Endothelial cell of umbilical vein (primary cell): ENCODE data around the gene MISP. TPM values are rescaled to one million over a fixed set of nuclear protein-coding genes. Genes with fewer than 3 reads are reported as not detected.

ENCODE experiments used
- BruUV-seq: library from RNA; stranded (reverse); fragments of 400-500 nt; replicated peaks from 2 replicates; lab custom pipeline; 2021; lab: Mats Ljungman, UMichigan
- CTCF ChIA-PET: fragments of 300-600, 350-600 bp; sonication (Branson Sonifier 250); formaldehyde crosslinking; loops from one replicate; lab custom pipeline; 2021; ENCODE audit warnings: antibody characterized with exemption, inconsistent platforms; lab: Charles Lee
- POLR2A ChIA-PET: fragments of 300-600, 350-600 bp; sonication (Branson Sonifier 250); formaldehyde crosslinking; loops from one replicate; lab custom pipeline; 2021; ENCODE audit warnings: antibody characterized with exemption, inconsistent platforms; lab: Charles Lee
- DNase-seq: peaks from one replicate; pipeline ENCODE4 v3.0.0-alpha.2; 2011; ENCODE audit warnings: low read depth, low spot score
- FAIRE-seq: peaks from 2 replicates; lab custom pipeline; 2011; peaks lifted over from hg19 to GRCh38; lab: Jason Lieb, UNC
- H2AFZ ChIP-seq: 2 replicates; pipeline ENCODE4 v1.6.0; 2012; ENCODE audit warnings: low read depth, low read length, control low read depth, inconsistent platforms
- H3K27ac ChIP-seq: 2 replicates; pipeline ENCODE4 v1.5.1; 2011; ENCODE audit warnings: low read depth, mild to moderate bottlenecking, control low read depth, low read length, moderate library complexity; ENCODE audit not compliant: insufficient read depth
- H3K27me3 ChIP-seq, 2 experiments: 2 replicates each; pipeline versions ENCODE4 v1.6.0 to v1.6.1; 2011; ENCODE audit warnings: low read length in 2 of 2, mixed read lengths in 1 of 2; ENCODE audit not compliant: control insufficient read depth in 2 of 2, insufficient read depth in 2 of 2
- H3K36me3 ChIP-seq, 2 experiments: 2 replicates in 1 of 2; 3 replicates in 1 of 2; pipeline ENCODE4 v1.5.1; 2011; ENCODE audit warnings: low read length in 2 of 2, mild to moderate bottlenecking in 1 of 2, moderate library complexity in 1 of 2; ENCODE audit not compliant: control insufficient read depth in 2 of 2, insufficient read depth in 2 of 2; ENCODE audit errors: extremely low read depth in 1 of 2
- H3K4me1 ChIP-seq: 3 replicates; pipeline ENCODE4 v1.5.1; 2011; ENCODE audit warnings: mild to moderate bottlenecking, low read length; ENCODE audit not compliant: control insufficient read depth, insufficient read depth; ENCODE audit errors: extremely low read depth
- H3K4me2 ChIP-seq: 2 replicates; pipeline ENCODE4 v1.6.1; 2011; ENCODE audit warnings: low read length, control low read depth, mixed read lengths; ENCODE audit not compliant: insufficient read depth
- H3K4me3 ChIP-seq, 3 experiments: fragments of 200-600 bp in 1 of 3; sonication (generic), shearing (Covaris generic) in 1 of 3; replicated peaks in 1 of 3; 2 replicates each; pipeline ENCODE4 v1.5.1; 2011 to 2016; ENCODE audit warnings: control low read depth in 3 of 3, low read length in 3 of 3, mild to moderate bottlenecking in 2 of 3, inconsistent platforms in 1 of 3, low read depth in 1 of 3, moderate library complexity in 1 of 3; ENCODE audit not compliant: insufficient read depth in 1 of 3
- H3K79me2 ChIP-seq: 2 replicates; pipeline ENCODE4 v1.6.0; 2012; ENCODE audit warnings: low read length, inconsistent platforms; ENCODE audit not compliant: control insufficient read depth, insufficient read depth
- H3K9ac ChIP-seq: replicated peaks from 2 replicates; pipeline ENCODE3; 2011; ENCODE audit warnings: low read length, control low read depth; ENCODE audit not compliant: insufficient read depth; ENCODE audit errors: extremely low read depth
- H3K9me1 ChIP-seq: replicated peaks from 3 replicates; pipeline ENCODE4 v1.6.0; 2011; ENCODE audit warnings: mild to moderate bottlenecking, low read length; ENCODE audit not compliant: control insufficient read depth, insufficient read depth; ENCODE audit errors: extremely low read depth
- H3K9me3 ChIP-seq: replicated peaks from 2 replicates; pipeline ENCODE4 v1.5.1; 2012; ENCODE audit warnings: low read length, inconsistent platforms; ENCODE audit not compliant: control insufficient read depth, insufficient read depth
- H4K20me1 ChIP-seq: replicated peaks from 2 replicates; pipeline ENCODE3; 2011; ENCODE audit warnings: mild to moderate bottlenecking, low read length; ENCODE audit not compliant: control insufficient read depth, insufficient read depth; ENCODE audit errors: extremely low read depth
- CTCF ChIP-seq, 2 donors: IDR thresholded peaks; 1 replicate in 1 of 2; 2 replicates in 1 of 2; pipeline ENCODE4 v1.5.1; 2011; ENCODE audit warnings: low read length in 2 of 2, mild to moderate bottlenecking in 2 of 2, moderate library complexity in 2 of 2, control low read depth in 1 of 2, inconsistent platforms in 1 of 2, low read depth in 1 of 2; ENCODE audit not compliant: insufficient read depth in 1 of 2; ENCODE audit errors: extremely low read depth in 1 of 2
- EZH2 ChIP-seq: IDR thresholded peaks from 2 replicates; pipeline ENCODE4 v1.6.1; 2012; ENCODE audit warnings: borderline replicate concordance, low read depth, mild to moderate bottlenecking, moderate library complexity, low read length, inconsistent platforms; ENCODE audit not compliant: severe bottlenecking
- FOS ChIP-seq: IDR thresholded peaks from 2 replicates; pipeline ENCODE4 v1.6.1; 2011; ENCODE audit warnings: mild to moderate bottlenecking, low read length, moderate library complexity, borderline replicate concordance; ENCODE audit not compliant: insufficient read depth
- GATA2 ChIP-seq: IDR thresholded peaks from 2 replicates; pipeline ENCODE4 v1.7.0; 2011; ENCODE audit warnings: low read depth, mild to moderate bottlenecking, moderate library complexity, mixed read lengths, low read length; ENCODE audit not compliant: insufficient read length, insufficient read depth
- JUN ChIP-seq: IDR thresholded peaks from 2 replicates; pipeline ENCODE4 v1.6.1; 2011; ENCODE audit warnings: borderline replicate concordance, low read depth; ENCODE audit not compliant: insufficient read length, insufficient read depth
- MAX ChIP-seq: IDR thresholded peaks from 2 replicates; pipeline ENCODE4 v1.6.1; 2011; ENCODE audit not compliant: insufficient read depth, insufficient read length
- MYC ChIP-seq: IDR thresholded peaks from one replicate; pipeline ENCODE4 v1.6.1; 2011; ENCODE audit warnings: mild to moderate bottlenecking, low read depth, low read length
- POLR2A ChIP-seq: IDR thresholded peaks from 2 replicates; pipeline ENCODE4 v1.6.1; 2012; ENCODE audit warnings: low read depth, mild to moderate bottlenecking, control low read depth, low read length
- POLR2AphosphoS5 ChIP-seq: IDR thresholded peaks from 2 replicates; pipeline ENCODE4 v1.6.1; 2012; ENCODE audit warnings: low read depth, mild to moderate bottlenecking, control low read depth, low read length, moderate library complexity; ENCODE audit not compliant: insufficient read depth
- dilution Hi-C: fragments of 300-500 bp; cut with MboI; formaldehyde crosslinking; loops from one replicate; pipeline ENCODE4 v1.15.0; 2019; ENCODE audit warnings: low sequenced_read_pairs; ENCODE audit not compliant: extremely low pct_ligation_motif_present
- intact Hi-C: fragments of 100-400 bp; cut with micrococcal nuclease; formaldehyde crosslinking; loops from one replicate; pipeline ENCODE4 v1.10.0; 2022
- polyA plus RNA-seq, 4 experiments: library from polyadenylated mRNA; depleted of rRNA in 3 of 4; stranded (reverse) in 3 of 4; unstranded in 1 of 4; fragments of >200 nt; gene quantifications; 2 replicates each; pipeline versions ENCODE4 v1.2.1 to v1.2.3, GENCODE V29; 2011 to 2012; ENCODE audit warnings: missing spikeins in 1 of 4
- total RNA-seq: library from RNA; stranded (reverse); gene quantifications from 2 replicates; pipeline ENCODE4 v1.2.3, GENCODE V29; 2021

MISP gene
- total and polyA plus RNA-seq, 2 donors (not counting 3 experiments of a cell fraction or from before 2014, with no cell fraction given), result not detected

GRCh38 chr19:710767-711166 is 40.1 kb upstream of the MISP start:
- H2AFZ ChIP-seq, result no peak overlapping the region
- no peaks in the 10 kb centered on the region for H3K27me3 ChIP-seq
- ChIA-PET CTCF (interaction anchor here (0.8 to 1.3 kb wide), 2 partner anchors 18 to 23 kb away, joined by 3 read pairs; no protein-coding TSS in a partner anchor), POLR2A (no interaction called here)
- BruUV-seq, result no TSS peak
- TF ChIP-seq MYC, result no peak
- TF ChIP-seq MAX, result no peak
- no peak for TF ChIP-seq JUN
- no peak for TF ChIP-seq GATA2
- no peak for TF ChIP-seq FOS
- no peak for TF ChIP-seq POLR2AphosphoS5
- TF ChIP-seq POLR2A, result no peak
- TF ChIP-seq CTCF (IDR thresholded peaks at IDR 0.05; ENCODE audit: extremely low read depth in 1 of 2, insufficient read depth in 1 of 2, low read depth in 1 of 2, low read length in 2 of 2), result no peak
- TF ChIP-seq EZH2, result no peak
- no peaks in the 10 kb centered on the region for H3K9me1 ChIP-seq
- H3K4me1 ChIP-seq, result peaks cover 3% of the 10 kb centered on the region
- no peak overlapping the region for H3K4me3 ChIP-seq
- no peaks in the 10 kb centered on the region for H3K9me3 ChIP-seq
- intact Hi-C loops, result loop anchor here (2.0 kb wide), 1 partner anchor 24 kb away; no protein-coding TSS in a partner anchor
- no peak overlapping the region for H3K27ac ChIP-seq
- H3K36me3 ChIP-seq, result no peaks in the 10 kb centered on the region
- FAIRE-seq, result no peak
- DNase-seq, result no peak
- no peaks in the 10 kb centered on the region for H3K79me2 ChIP-seq
- H4K20me1 ChIP-seq, result no peaks in the 10 kb centered on the region
- dilution Hi-C loops, result no loop called here
- H3K4me2 ChIP-seq, result no peak overlapping the region
- no peak overlapping the region for H3K9ac ChIP-seq
